ENCODE results near the gene NMT1.

The NMT1 gene

GRCh38 chr17:45108595-45109521, 47.7 kb downstream of the NMT1 start:
- Mint-ChIP-seq H3K4me1 (ENCODE audit: low read depth) (no peaks in the 10 kb centered on the region), H3K4me3 (no peak overlapping the region), H3K27ac (no peak overlapping the region), H3K36me3 (ENCODE audit: low read depth) (peaks cover 27% of the 10 kb centered on the region), H3K9me3 (no peaks in the 10 kb centered on the region), H3K27me3 (ENCODE audit: low read depth) (no peaks in the 10 kb centered on the region)
- no peak for DNase-seq (ENCODE audit: low spot score)

- no peaks in the 10 kb centered on the region for H3K9me3 Mint-ChIP-seq
- H3K36me3 Mint-ChIP-seq (ENCODE audit: low read depth): peaks cover 17% of the 10 kb centered on the region
- H3K27me3 Mint-ChIP-seq (ENCODE audit: low read depth): no peaks in the 10 kb centered on the region
- H3K27ac Mint-ChIP-seq: no peak overlapping the region
- no peak for DNase-seq (ENCODE audit: low spot score)
- no peak overlapping the region for H3K4me3 Mint-ChIP-seq
- no peaks in the 10 kb centered on the region for H3K4me1 Mint-ChIP-seq (ENCODE audit: low read depth)
Measured at GRCh38 chr17:45110676-45111611, 49.8 kb downstream of the NMT1 start.

- no peak for DNase-seq (ENCODE audit: low spot score)
- no peaks in the 10 kb centered on the region for H3K4me1 Mint-ChIP-seq (ENCODE audit: low read depth)
- H3K9me3 Mint-ChIP-seq: no peaks in the 10 kb centered on the region
- H3K4me3 Mint-ChIP-seq: no peak overlapping the region
- peaks cover 13% of the 10 kb centered on the region for H3K36me3 Mint-ChIP-seq (ENCODE audit: low read depth)
- H3K27me3 Mint-ChIP-seq (ENCODE audit: low read depth): no peaks in the 10 kb centered on the region
- no peak overlapping the region for H3K27ac Mint-ChIP-seq
Measured at GRCh38 chr17:45111850-45112249, 50.7 kb downstream of the NMT1 start.

- Mint-ChIP-seq H3K36me3 (ENCODE audit: low read depth) (peaks cover 10% of the 10 kb centered on the region), H3K27me3 (ENCODE audit: low read depth) (no peaks in the 10 kb centered on the region), H3K27ac (no peak overlapping the region), H3K4me1 (ENCODE audit: low read depth) (no peaks in the 10 kb centered on the region), H3K4me3 (no peak overlapping the region), H3K9me3 (no peaks in the 10 kb centered on the region)
- DNase-seq (ENCODE audit: low spot score): no peak
Measured at GRCh38 chr17:45112559-45113423, 51.7 kb downstream of the NMT1 start.

GRCh38 chr17:45113424-45113754, 52.3 kb downstream of the NMT1 start:
- no peak for DNase-seq (ENCODE audit: low spot score)

GRCh38 chr17:45114117-45114932, 53.2 kb downstream of the NMT1 start:
- H3K36me3 Mint-ChIP-seq (ENCODE audit: low read depth): no peaks in the 10 kb centered on the region
- no peak overlapping the region for H3K4me3 Mint-ChIP-seq
- H3K9me3 Mint-ChIP-seq: no peaks in the 10 kb centered on the region
- no peaks in the 10 kb centered on the region for H3K4me1 Mint-ChIP-seq (ENCODE audit: low read depth)
- H3K27ac Mint-ChIP-seq: no peak overlapping the region
- no peak for DNase-seq (ENCODE audit: low spot score)
- peaks cover 2% of the 10 kb centered on the region for H3K27me3 Mint-ChIP-seq (ENCODE audit: low read depth)

More at GRCh38 chr17:45113424-45113754, 52.3 kb downstream of the NMT1 start:
- Mint-ChIP-seq H3K27me3 (ENCODE audit: low read depth) (peaks cover under 1% of the 10 kb centered on the region), H3K9me3 (no peaks in the 10 kb centered on the region), H3K4me1 (ENCODE audit: low read depth) (no peaks in the 10 kb centered on the region), H3K36me3 (ENCODE audit: low read depth) (peaks cover 6% of the 10 kb centered on the region), H3K27ac (no peak overlapping the region), H3K4me3 (no peak overlapping the region)

GRCh38 chr17:45115015-45115625, 54.0 kb downstream of the NMT1 start:
- H3K27ac Mint-ChIP-seq: no peak overlapping the region
- H3K27me3 Mint-ChIP-seq (ENCODE audit: low read depth): peaks cover 2% of the 10 kb centered on the region
- no peaks in the 10 kb centered on the region for H3K4me1 Mint-ChIP-seq (ENCODE audit: low read depth)
- no peak overlapping the region for H3K4me3 Mint-ChIP-seq
- DNase-seq (ENCODE audit: low spot score): no peak
- no peaks in the 10 kb centered on the region for H3K9me3 Mint-ChIP-seq
- H3K36me3 Mint-ChIP-seq (ENCODE audit: low read depth): no peaks in the 10 kb centered on the region

- Mint-ChIP-seq H3K27ac (no peak overlapping the region), H3K27me3 (ENCODE audit: low read depth) (peaks cover 2% of the 10 kb centered on the region), H3K4me1 (ENCODE audit: low read depth) (no peaks in the 10 kb centered on the region), H3K36me3 (ENCODE audit: low read depth) (no peaks in the 10 kb centered on the region), H3K4me3 (no peak overlapping the region), H3K9me3 (no peaks in the 10 kb centered on the region)
- no peak for DNase-seq (ENCODE audit: low spot score)
Measured at GRCh38 chr17:45115871-45116270, 54.8 kb downstream of the NMT1 start.

- no peak overlapping the region for H3K4me3 Mint-ChIP-seq
- H3K27ac Mint-ChIP-seq: no peak overlapping the region
- H3K27me3 Mint-ChIP-seq (ENCODE audit: low read depth): peaks cover 4% of the 10 kb centered on the region
- DNase-seq (ENCODE audit: low spot score): no peak
- H3K4me1 Mint-ChIP-seq (ENCODE audit: low read depth): no peaks in the 10 kb centered on the region
- H3K9me3 Mint-ChIP-seq: no peaks in the 10 kb centered on the region
- H3K36me3 Mint-ChIP-seq (ENCODE audit: low read depth): no peaks in the 10 kb centered on the region
Measured at GRCh38 chr17:45116434-45117016, 55.4 kb downstream of the NMT1 start.

- Mint-ChIP-seq H3K27me3 (ENCODE audit: low read depth) (peaks cover 9% of the 10 kb centered on the region), H3K4me3 (no peak overlapping the region)
Measured at GRCh38 chr17:45117334-45117733, 56.2 kb downstream of the NMT1 start.

GRCh38 chr17:45117848-45118646, 56.9 kb downstream of the NMT1 start:
- peaks cover 9% of the 10 kb centered on the region for H3K27me3 Mint-ChIP-seq (ENCODE audit: low read depth)
- no peaks in the 10 kb centered on the region for H3K9me3 Mint-ChIP-seq
- no peaks in the 10 kb centered on the region for H3K36me3 Mint-ChIP-seq (ENCODE audit: low read depth)
- no peaks in the 10 kb centered on the region for H3K4me1 Mint-ChIP-seq (ENCODE audit: low read depth)
- H3K4me3 Mint-ChIP-seq: no peak overlapping the region
- H3K27ac Mint-ChIP-seq: no peak overlapping the region
- no peak for DNase-seq (ENCODE audit: low spot score)

More at GRCh38 chr17:45117334-45117733, 56.2 kb downstream of the NMT1 start:
- DNase-seq (ENCODE audit: low spot score): no peak
- no peaks in the 10 kb centered on the region for H3K36me3 Mint-ChIP-seq (ENCODE audit: low read depth)
- no peaks in the 10 kb centered on the region for H3K4me1 Mint-ChIP-seq (ENCODE audit: low read depth)
- H3K9me3 Mint-ChIP-seq: no peaks in the 10 kb centered on the region
- no peak overlapping the region for H3K27ac Mint-ChIP-seq

- Mint-ChIP-seq H3K4me1 (ENCODE audit: low read depth) (no peaks in the 10 kb centered on the region), H3K4me3 (no peak overlapping the region), H3K36me3 (ENCODE audit: low read depth) (no peaks in the 10 kb centered on the region), H3K9me3 (no peaks in the 10 kb centered on the region), H3K27ac (no peak overlapping the region), H3K27me3 (ENCODE audit: low read depth) (peaks cover 9% of the 10 kb centered on the region)
- no peak for DNase-seq (ENCODE audit: low spot score)
Measured at GRCh38 chr17:45118691-45119090, 57.6 kb downstream of the NMT1 start.
